IPS-18c (cell line): ENCODE measurements around the gene IGIP.
A peak's percentile ranks its signal among the peaks of the same experiment; 100 is the strongest.
"Not testable (repeated sequence)": the region's sequence is repeated elsewhere in the genome, so short reads cannot be mapped to it uniquely, and the experiment has no call there.

ENCODE experiments used
- H3K4me3 ChIP-seq: 2 replicates; pipeline ENCODE4 v1.7.0; 2013; ENCODE audit warnings: low read depth, mild to moderate bottlenecking, low read length, moderate library complexity; ENCODE audit not compliant: insufficient read depth
- H3K9me3 ChIP-seq: one replicate; pipeline ENCODE4 v1.6.1; 2013; ENCODE audit warnings: mild to moderate bottlenecking, low read length, moderate library complexity; ENCODE audit not compliant: control insufficient read depth, insufficient read depth

IGIP gene

GRCh38 chr5:140151144-140152021, 25.6 kb downstream of the IGIP start:
- no peak overlapping the region for H3K4me3 ChIP-seq
- H3K9me3 ChIP-seq, result no peaks in the 10 kb centered on the region

GRCh38 chr5:140152022-140152999, 26.6 kb downstream of the IGIP start:
- no peaks in the 10 kb centered on the region for H3K9me3 ChIP-seq
- no peak overlapping the region; the same call in 1 of the 2 replicates for H3K4me3 ChIP-seq

GRCh38 chr5:140153255-140153654, 27.5 kb downstream of the IGIP start:
- Histone ChIP-seq H3K9me3 (no peaks in the 10 kb centered on the region), H3K4me3 (no peak overlapping the region)

GRCh38 chr5:140153905-140154304, 28.2 kb downstream of the IGIP start:
- H3K4me3 ChIP-seq, result no peak overlapping the region
- H3K9me3 ChIP-seq, result no peaks in the 10 kb centered on the region

- not testable (repeated sequence) for H3K9me3 ChIP-seq, H3K4me3 ChIP-seq
These were observed 29.1 kb downstream of the IGIP start for GRCh38 chr5:140154710-140155381.

GRCh38 chr5:140157032-140157781, 31.5 kb downstream of the IGIP start:
- Histone ChIP-seq H3K9me3 (no peaks in the 10 kb centered on the region), H3K4me3 (peak overlapping the region; percentile 36)

GRCh38 chr5:140159014-140159927, 33.5 kb downstream of the IGIP start:
- H3K4me3 ChIP-seq, result no peak overlapping the region
- no peaks in the 10 kb centered on the region for H3K9me3 ChIP-seq

GRCh38 chr5:140162275-140162674, 36.5 kb downstream of the IGIP start:
- Histone ChIP-seq H3K9me3 (no peaks in the 10 kb centered on the region), H3K4me3 (no peak overlapping the region)

GRCh38 chr5:140162781-140163180, 37.0 kb downstream of the IGIP start:
- Histone ChIP-seq H3K9me3 (no peaks in the 10 kb centered on the region), H3K4me3 (no peak overlapping the region)

- H3K4me3 ChIP-seq, result no peak overlapping the region
- H3K9me3 ChIP-seq, result no peaks in the 10 kb centered on the region
These were observed 39.6 kb downstream of the IGIP start for GRCh38 chr5:140165101-140165922.

GRCh38 chr5:140165923-140166270, 40.2 kb downstream of the IGIP start:
- no peaks in the 10 kb centered on the region for H3K9me3 ChIP-seq

GRCh38 chr5:140166911-140167310, 41.2 kb downstream of the IGIP start:
- H3K4me3 ChIP-seq, result no peak overlapping the region

More at GRCh38 chr5:140165923-140166270, 40.2 kb downstream of the IGIP start:
- no peak overlapping the region for H3K4me3 ChIP-seq

GRCh38 chr5:140168371-140168770, 42.6 kb downstream of the IGIP start:
- Histone ChIP-seq H3K9me3 (no peaks in the 10 kb centered on the region), H3K4me3 (no peak overlapping the region)

More at GRCh38 chr5:140166911-140167310, 41.2 kb downstream of the IGIP start:
- H3K9me3 ChIP-seq, result no peaks in the 10 kb centered on the region

- Histone ChIP-seq H3K9me3 (no peaks in the 10 kb centered on the region), H3K4me3 (no peak overlapping the region)
These were observed 43.7 kb downstream of the IGIP start for GRCh38 chr5:140169410-140169809.

- Histone ChIP-seq H3K4me3 (no peak overlapping the region), H3K9me3 (no peaks in the 10 kb centered on the region)
These were observed 46.7 kb downstream of the IGIP start for GRCh38 chr5:140172483-140172882.
